Stimulated activated CD4-positive, alpha-beta T cell treated with anti-CD3 and anti-CD28 coated beads, Interleukin-12 subunit alpha, Interleukin-12 subunit beta, amount 100 ng/mL, for 24 hours (primary cell): Measurements from ENCODE around the gene GFER.
"Not testable (repeated sequence)": the region's sequence is repeated elsewhere in the genome, so short reads cannot be mapped to it uniquely, and the experiment has no call there.

Experiments
- DNase-seq, 2 experiments: peaks; one replicate each; pipeline ENCODE4 v3.0.0-alpha.2; 2020; ENCODE audit warnings: low read depth in 2 of 2

Gene GFER

GRCh38 chr16:1983544-1984346 is at the start of gene GFER:
Gene GFER (plus strand): TSS chr16:1984193. CDS start chr16:1984219, 26 bp downstream.
- peak in 1 of 2 experiments; percentile 78 for DNase-seq

- DNase-seq: no peak
Observed at GRCh38 chr16:1936945-1937479, 47.0 kb upstream of the GFER start.

GRCh38 chr16:1938316-1938715 is 45.7 kb upstream of the GFER start:
- DNase-seq: no peak

GRCh38 chr16:1938910-1939309 is 45.1 kb upstream of the GFER start:
- no peak for DNase-seq

GRCh38 chr16:1939833-1940232 is 44.2 kb upstream of the GFER start:
- not testable (repeated sequence) for DNase-seq

GRCh38 chr16:1940273-1941161 is 43.5 kb upstream of the GFER start:
- DNase-seq: no peak

- DNase-seq: no peak
Observed at GRCh38 chr16:1941162-1942046, 42.6 kb upstream of the GFER start.

- no peak for DNase-seq
Observed at GRCh38 chr16:1942047-1942809, 41.8 kb upstream of the GFER start.

- peak; percentile 98 to 100 for DNase-seq
Observed at GRCh38 chr16:1942810-1943726, 40.9 kb upstream of the GFER start, which contains the start of gene MSRB1. Gene MSRB1 (minus strand): TSS chr16:1943199. CDS start chr16:1943156, 43 bp downstream.

GRCh38 chr16:1944612-1945199 is 39.3 kb upstream of the GFER start:
- DNase-seq: no peak

GRCh38 chr16:1945559-1946391 is 38.2 kb upstream of the GFER start:
- DNase-seq: no peak

GRCh38 chr16:1946495-1947368 is 37.3 kb upstream of the GFER start:
- DNase-seq: no peak

- DNase-seq: no peak
Observed at GRCh38 chr16:1947369-1947670, 36.7 kb upstream of the GFER start.

GRCh38 chr16:1949507-1949906 is 34.5 kb upstream of the GFER start:
- DNase-seq: no peak

GRCh38 chr16:1950047-1950446 is 33.9 kb upstream of the GFER start:
- no peak for DNase-seq

GRCh38 chr16:1950559-1950958 is 33.4 kb upstream of the GFER start:
- DNase-seq: no peak

GRCh38 chr16:1953734-1954133 is 30.3 kb upstream of the GFER start:
- no peak for DNase-seq
